DOHH2 (cell line): ENCODE results near the gene SLC7A4.
"Not testable (repeated sequence)": the region's sequence is repeated elsewhere in the genome, so short reads cannot be mapped to it uniquely, and the experiment has no call there.

Source experiments
- H3F3A ChIP-seq: fragments of 200-600 bp; sonication (generic), shearing (Covaris generic); 2 replicates; pipeline ENCODE4 v1.6.0; 2016; ENCODE audit warnings: antibody characterized with exemption, mild to moderate bottlenecking; ENCODE audit not compliant: control insufficient read depth, insufficient read depth
- H3K27ac ChIP-seq: fragments of 200-600 bp; sonication (generic); 2 replicates; pipeline ENCODE4 v1.5.1; 2014; ENCODE audit warnings: low read depth, mild to moderate bottlenecking, low read length, moderate library complexity
- H3K27me3 ChIP-seq: fragments of 200-600 bp; sonication (generic); 2 replicates; pipeline ENCODE4 v1.6.1; 2014; ENCODE audit warnings: mild to moderate bottlenecking, low read length, mixed read lengths; ENCODE audit not compliant: control insufficient read depth
- H3K36me3 ChIP-seq: fragments of 200-600 bp; sonication (generic); 2 replicates; pipeline ENCODE4 v1.6.1; 2014; ENCODE audit warnings: mild to moderate bottlenecking, low read length, moderate library complexity, mixed read lengths; ENCODE audit not compliant: control insufficient read depth
- H3K4me1 ChIP-seq: fragments of 200-600 bp; sonication (generic); 2 replicates; pipeline ENCODE4 v1.6.1; 2014; ENCODE audit warnings: mild to moderate bottlenecking, low read length, mixed read lengths; ENCODE audit not compliant: control insufficient read depth
- H3K4me2 ChIP-seq: fragments of 200-600 bp; sonication (generic); 2 replicates; pipeline ENCODE4 v1.6.0; 2014; ENCODE audit warnings: mild to moderate bottlenecking, low read length, moderate library complexity
- H3K4me3 ChIP-seq: fragments of 200-600 bp; sonication (generic); 2 replicates; pipeline ENCODE4 v1.5.1; 2014; ENCODE audit warnings: mild to moderate bottlenecking, low read length, mixed read lengths
- H3K79me2 ChIP-seq: fragments of 200-600 bp; sonication (generic); 2 replicates; pipeline ENCODE4 v1.6.1; 2014; ENCODE audit warnings: mild to moderate bottlenecking, low read length, mixed read lengths; ENCODE audit not compliant: control insufficient read depth
- H3K9me2 ChIP-seq: fragments of 200-600 bp; sonication (generic); replicated peaks from 2 replicates; pipeline ENCODE4 v1.6.1; 2014; ENCODE audit warnings: mild to moderate bottlenecking, low read length, mixed read lengths; ENCODE audit not compliant: control insufficient read depth
- H3K9me3 ChIP-seq: fragments of 200-600 bp; sonication (generic); 2 replicates; pipeline ENCODE4 v1.6.1; 2014; ENCODE audit warnings: antibody characterized with exemption, low read length, mixed read lengths; ENCODE audit not compliant: control insufficient read depth, insufficient read depth
- H4K20me1 ChIP-seq: fragments of 200-600 bp; sonication (generic); 2 replicates; pipeline ENCODE4 v1.6.0; 2014; ENCODE audit warnings: low read depth, mild to moderate bottlenecking, antibody characterized with exemption, low read length, moderate library complexity; ENCODE audit not compliant: control insufficient read depth, insufficient read depth
- CTCF ChIP-seq: fragments of 200-600 bp; sonication (generic); IDR thresholded peaks from one replicate; pipeline ENCODE4 v1.5.1; 2014; ENCODE audit warnings: antibody characterized with exemption, mild to moderate bottlenecking, low read depth, low read length; ENCODE audit not compliant: poor library complexity, severe bottlenecking
- EZH2phosphoT487 ChIP-seq: fragments of 200-600 bp; sonication (generic); IDR thresholded peaks from 2 replicates; pipeline ENCODE4 v1.6.1; 2017; ENCODE audit warnings: borderline replicate concordance, mild to moderate bottlenecking, antibody characterized with exemption, low read length, moderate library complexity, mixed read lengths

The SLC7A4 gene

GRCh38 chr22:21010426-21011113 lies 21.8 kb downstream of the SLC7A4 start:
- Histone ChIP-seq H3K4me3 (no peak overlapping the region), H4K20me1 (no peaks in the 10 kb centered on the region), H3K27ac (no peak overlapping the region), H3K36me3 (no peaks in the 10 kb centered on the region), H3F3A (no peaks in the 10 kb centered on the region), H3K79me2 (no peaks in the 10 kb centered on the region), H3K9me3 (no peaks in the 10 kb centered on the region), H3K27me3 (0 out of 2 replicates have a peak, but pooled peaks cover 3% of the 10 kb centered on the region), H3K4me2 (no peak overlapping the region), H3K4me1 (peaks cover 21% of the 10 kb centered on the region), H3K9me2 (no peaks in the 10 kb centered on the region)
- TF ChIP-seq CTCF (no peak), EZH2phosphoT487 (no peak)

GRCh38 chr22:21009638-21010425 lies 22.5 kb downstream of the SLC7A4 start:
- Histone ChIP-seq H3F3A (no peaks in the 10 kb centered on the region), H3K4me3 (no peak overlapping the region), H3K4me2 (no peak overlapping the region), H3K9me3 (no peaks in the 10 kb centered on the region), H4K20me1 (no peaks in the 10 kb centered on the region), H3K79me2 (no peaks in the 10 kb centered on the region), H3K36me3 (no peaks in the 10 kb centered on the region), H3K27me3 (no peaks in the 10 kb centered on the region), H3K4me1 (peaks cover 17% of the 10 kb centered on the region), H3K27ac (no peak overlapping the region), H3K9me2 (no peaks in the 10 kb centered on the region)
- no peak for TF ChIP-seq CTCF
- no peak for TF ChIP-seq EZH2phosphoT487

GRCh38 chr22:21009208-21009607 lies 23.2 kb downstream of the SLC7A4 start:
- H3K36me3 ChIP-seq: not testable (repeated sequence)

GRCh38 chr22:21003782-21004181 lies 28.6 kb downstream of the SLC7A4 start:
- no peaks in the 10 kb centered on the region for H3K27me3 ChIP-seq
- no peaks in the 10 kb centered on the region for H3K9me2 ChIP-seq
- H3K4me3 ChIP-seq: peak overlapping the region; percentile 92
- H3K4me1 ChIP-seq: peaks cover 28% of the 10 kb centered on the region
- peak overlapping the region; percentile 94 for H3K27ac ChIP-seq
- peak overlapping the region; percentile 91 for H3K4me2 ChIP-seq
- H3K36me3 ChIP-seq: peaks cover 27% of the 10 kb centered on the region
- H4K20me1 ChIP-seq: no peaks in the 10 kb centered on the region
- H3F3A ChIP-seq: peaks cover 9% of the 10 kb centered on the region
- TF ChIP-seq EZH2phosphoT487 (no peak), CTCF (no peak)
- peaks cover 35% of the 10 kb centered on the region for H3K79me2 ChIP-seq
- H3K9me3 ChIP-seq: no peaks in the 10 kb centered on the region

More at GRCh38 chr22:21009208-21009607, 23.2 kb downstream of the SLC7A4 start:
- H3K4me2 ChIP-seq, H3K9me3 ChIP-seq, H3K27me3 ChIP-seq, H3K9me2 ChIP-seq, H3K4me3 ChIP-seq, H3K79me2 ChIP-seq, H3F3A ChIP-seq, H4K20me1 ChIP-seq, H3K27ac ChIP-seq: not testable (repeated sequence)
- peaks cover 11% of the 10 kb centered on the region for H3K4me1 ChIP-seq
